K562 (cell line): ENCODE measurements around the gene TMPRSS7. TPM values are rescaled to one million over a fixed set of nuclear protein-coding genes. Genes with fewer than 3 reads are reported as not detected.

ENCODE experiments used
- ATAC-seq: fragments of 200-7000 bp; cut with Tn5 transposase; 3 replicates; pipeline ENCODE4 v1.9.1; 2020; ENCODE audit warnings: moderate library complexity
- BruUV-seq: library from RNA; stranded (reverse); fragments of 400-500 nt; replicated peaks from 2 replicates; lab custom pipeline; 2021; lab: Mats Ljungman, UMichigan
- CTCF ChIA-PET: fragments of 300-600 bp; formaldehyde crosslinking; extraction: SDS; loops from one replicate; lab custom pipeline; 2021; ENCODE audit warnings: low intra/inter-chr PET ratio; lab: Yijun Ruan, JAX
- POLR2A ChIA-PET: fragments of 300-600, 350-650 bp; sonication (Branson Sonifier 250); formaldehyde crosslinking; extraction: SDS; loops from one replicate; lab custom pipeline; 2021; ENCODE audit warnings: antibody characterized with exemption, inconsistent platforms; lab: Yijun Ruan, JAX
- DNase-seq, 4 experiments: peaks; one replicate each; pipeline versions ENCODE4 v3.0.0 to v3.0.0-alpha.2; 2011 to 2018; ENCODE audit warnings: low spot score in 3 of 4, mixed read lengths in 3 of 4; ENCODE audit errors: extremely low read depth in 1 of 4
- FAIRE-seq: peaks from 2 replicates; lab custom pipeline; 2011; peaks lifted over from hg19 to GRCh38; lab: Jason Lieb, UNC
- H2AFZ ChIP-seq: 2 replicates; pipeline ENCODE4 v1.6.0; 2011; ENCODE audit warnings: low read depth, low read length, control low read depth, inconsistent platforms
- H3K27ac ChIP-seq: fragments of 200-600 bp; 3 replicates; pipeline ENCODE4 v1.8.0; 2011; ENCODE audit warnings: low read depth, mild to moderate bottlenecking, control low read depth, inconsistent platforms, low read length, moderate library complexity, mixed read lengths; ENCODE audit errors: extremely low read depth
- H3K27me3 ChIP-seq, 2 experiments: fragments of 300-600 bp in 1 of 2; 2 replicates in 1 of 2; 3 replicates in 1 of 2; pipeline versions ENCODE4 v1.6.0 to v1.8.0; 2011; ENCODE audit warnings: inconsistent platforms in 2 of 2, low read length in 2 of 2, mild to moderate bottlenecking in 1 of 2, mixed read lengths in 1 of 2, moderate library complexity in 1 of 2; ENCODE audit not compliant: control insufficient read depth in 2 of 2, insufficient read depth in 2 of 2
- H3K36me3 ChIP-seq: fragments of 300-600 bp; 3 replicates; pipeline ENCODE4 v1.8.0; 2011; ENCODE audit warnings: mild to moderate bottlenecking, low read length, inconsistent platforms; ENCODE audit not compliant: control insufficient read depth, insufficient read depth
- H3K4me1 ChIP-seq, 2 experiments: fragments of 200-600 bp in 1 of 2; replicated peaks in 1 of 2; 2 replicates in 1 of 2; 3 replicates in 1 of 2; pipeline versions ENCODE4 v1.5.1 to v1.8.0; 2011; ENCODE audit warnings: inconsistent platforms in 2 of 2, low read length in 2 of 2, mild to moderate bottlenecking in 1 of 2, mixed read lengths in 1 of 2, moderate library complexity in 1 of 2; ENCODE audit not compliant: control insufficient read depth in 2 of 2, insufficient read depth in 2 of 2
- H3K4me2 ChIP-seq: 2 replicates; pipeline ENCODE4 v1.6.1; 2011; ENCODE audit warnings: low read length, control low read depth, inconsistent platforms, mixed read lengths; ENCODE audit not compliant: insufficient read depth
- H3K4me3 ChIP-seq: fragments of 200-600 bp; sonication (generic), shearing (Covaris generic); 2 replicates; pipeline ENCODE4 v1.5.1; 2016; ENCODE audit warnings: control low read depth, inconsistent platforms
- H3K79me2 ChIP-seq: fragments of 200-600 bp; 3 replicates; pipeline ENCODE4 v1.8.0; 2011; ENCODE audit warnings: low read length, inconsistent platforms; ENCODE audit not compliant: control insufficient read depth, insufficient read depth
- H3K9ac ChIP-seq, 2 experiments: 2 replicates each; pipeline versions ENCODE4 v1.6.0 to v1.6.1; 2011; ENCODE audit warnings: low read depth in 2 of 2, low read length in 2 of 2, control low read depth in 1 of 2, inconsistent platforms in 1 of 2, mild to moderate bottlenecking in 1 of 2, mixed read lengths in 1 of 2; ENCODE audit not compliant: insufficient read depth in 1 of 2
- H3K9me1 ChIP-seq: one replicate; pipeline ENCODE4 v1.6.0; 2011; ENCODE audit warnings: inconsistent platforms, mild to moderate bottlenecking, low read length, moderate library complexity; ENCODE audit not compliant: control insufficient read depth, insufficient read depth
- H3K9me3 ChIP-seq: replicated peaks from 2 replicates; pipeline ENCODE4 v1.5.1; 2011; ENCODE audit warnings: low read depth, low read length, inconsistent platforms; ENCODE audit not compliant: control insufficient read depth, insufficient read depth
- H4K20me1 ChIP-seq: replicated peaks from 2 replicates; pipeline ENCODE4 v1.6.1; 2011; ENCODE audit warnings: low read length, inconsistent platforms, mixed read lengths; ENCODE audit not compliant: control insufficient read depth, insufficient read depth
- C11orf30 ChIP-seq: fragments of 450-650 bp; IDR thresholded peaks from 2 replicates; pipeline ENCODE4 v1.6.1; 2016; ENCODE audit warnings: low read depth, mild to moderate bottlenecking
- FOSL1 ChIP-seq: fragments of 200-800 bp; sonication (Bioruptor generic); conservative IDR thresholded peaks from 2 replicates; pipeline ENCODE4 v1.6.1; 2016; ENCODE audit warnings: missing genetic modification characterization, missing compliant biosample characterization
- HMBOX1 ChIP-seq: sonication (generic); IDR thresholded peaks from 2 replicates; pipeline ENCODE4 v1.6.1; 2016
- JUND ChIP-seq, 2 experiments: IDR thresholded peaks; 2 replicates in 1 of 2; 3 replicates in 1 of 2; pipeline ENCODE4 v1.6.1; 2011; ENCODE audit warnings: borderline replicate concordance in 2 of 2, low read depth in 2 of 2, low read length in 2 of 2, improper control_type of control experiment in 1 of 2, missing biosample characterization in 1 of 2, missing genetic modification characterization in 1 of 2, missing genetic modification reagents in 1 of 2
- MNT ChIP-seq, 2 experiments: fragments of 450-650 bp; conservative IDR thresholded peaks; 2 replicates each; pipeline ENCODE4 v1.6.1; 2017; ENCODE audit warnings: mild to moderate bottlenecking in 2 of 2, moderate library complexity in 2 of 2
- MYBL2 ChIP-seq, 2 experiments: fragments of 450-650 bp in 1 of 2; sonication (generic) in 1 of 2; formaldehyde crosslinking in 1 of 2; IDR thresholded peaks; 2 replicates each; pipeline versions ENCODE4 v1.6.1 to v1.8.1; 2017 to 2022; ENCODE audit warnings: borderline replicate concordance in 1 of 2, inconsistent platforms in 1 of 2, low read depth in 1 of 2, mild to moderate bottlenecking in 1 of 2, missing genetic modification reagents in 1 of 2, moderate library complexity in 1 of 2
- POLR2G ChIP-seq: fragments of 200-400 bp; formaldehyde crosslinking; IDR thresholded peaks from 2 replicates; pipeline ENCODE4 v1.6.1; 2017; ENCODE audit warnings: low read depth, mild to moderate bottlenecking, antibody characterized with exemption, low read length, moderate library complexity
- POLR3G ChIP-seq: IDR thresholded peaks from 2 replicates; pipeline ENCODE4 v1.6.1; 2011; ENCODE audit not compliant: insufficient read length, insufficient replicate concordance; ENCODE audit errors: extremely low read depth
- SOX6 ChIP-seq: fragments of 450-650 bp; IDR thresholded peaks from 2 replicates; pipeline ENCODE4 v1.6.1; 2014; ENCODE audit warnings: mild to moderate bottlenecking
- ZNF316 ChIP-seq: fragments of 450-650 bp; IDR thresholded peaks from 2 replicates; pipeline ENCODE4 v1.6.1; 2016
- ZNF57 ChIP-seq: fragments of 450-650 bp; formaldehyde crosslinking; IDR thresholded peaks from 2 replicates; pipeline ENCODE4 v1.4.0; 2020; ENCODE audit warnings: mild to moderate bottlenecking, moderate library complexity
- WGBS: fragments of 100-300 bp; shearing (Covaris generic); methylation state at CpG from one replicate; pipeline ENCODE4 v1.1.6; 2016; ENCODE audit warnings: low coverage, mixed read lengths; ENCODE audit not compliant: insufficient coverage; ENCODE audit errors: missing lambda C conversion rate; 5-methylcytosine and 5-hydroxymethylcytosine counted together
- in situ Hi-C: fragments of 300-500 bp; cut with MboI; formaldehyde crosslinking; loops from 4 replicates; pipeline ENCODE4 v1.15.0; 2018; ENCODE audit warnings: inconsistent platforms, mixed read lengths
- intact Hi-C: fragments of 100-400 bp; cut with micrococcal nuclease; formaldehyde crosslinking; loops from 2 replicates; pipeline ENCODE4 v1.14.2; 2022
- polyA plus RNA-seq, 8 experiments: library from polyadenylated mRNA; depleted of rRNA in 4 of 8; stranded (reverse) in 5 of 8; unstranded in 3 of 8; fragments of >200 nt; fragmentation: Nextera tagmentation in 2 of 8; fragmentation: Illumina TruSeq in 1 of 8; extraction: Ambion mirVana in 2 of 8; extraction: Trizol in 1 of 8; gene quantifications; 2 replicates each; pipeline versions ENCODE4 v1.2.1 to v1.2.3, GENCODE V29; 2011 to 2014; ENCODE audit warnings: inconsistent platforms in 1 of 8, missing spikeins in 1 of 8
- total RNA-seq, 7 experiments: library from RNA; depleted of rRNA in 6 of 7; stranded (reverse); fragments of >200 nt in 6 of 7; fragmentation: Illumina TruSeq in 2 of 7; extraction: Trizol in 2 of 7; gene quantifications; 2 replicates each; pipeline versions ENCODE4 v1.2.1 to v1.2.3, GENCODE V29; 2011 to 2021; ENCODE audit warnings: low replicate concordance in 1 of 7
- TF ChIP-seq, protein P1 (sequence below): fragments of 450-650 bp; conservative IDR thresholded peaks from 2 replicates; pipeline ENCODE4 v1.6.1; 2016; ENCODE audit warnings: missing genetic modification characterization, low read depth, mild to moderate bottlenecking, control low read depth, missing compliant biosample characterization

The TMPRSS7 gene
- total and polyA plus RNA-seq, 9 of the 15 experiments (the other 6 are each of a cell fraction or from before 2014, with no cell fraction given): not detected

DNA sequence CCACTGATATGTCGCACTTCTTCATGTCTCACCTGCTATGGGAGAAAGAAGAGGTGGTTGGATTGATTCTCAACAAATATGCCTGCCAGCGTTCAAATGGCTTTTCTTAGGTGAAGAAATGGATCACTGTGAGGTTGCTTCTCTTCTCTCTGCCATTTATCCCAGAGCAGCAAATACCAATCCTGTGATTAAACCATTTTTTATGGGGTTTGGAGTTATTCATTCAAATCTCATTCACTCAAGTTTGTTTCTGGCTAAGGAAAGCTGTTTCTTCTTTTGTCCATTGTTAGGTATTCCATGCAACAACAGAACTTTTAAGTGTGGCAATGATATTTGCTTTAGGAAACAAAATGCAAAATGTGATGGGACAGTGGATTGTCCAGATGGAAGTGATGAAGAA, 39.5 kb downstream of the TMPRSS7 start (continued):
- TF ChIP-seq POLR2G (no peak), ZNF57 (CRISPR knock-in tag) (no peak)

DNA sequence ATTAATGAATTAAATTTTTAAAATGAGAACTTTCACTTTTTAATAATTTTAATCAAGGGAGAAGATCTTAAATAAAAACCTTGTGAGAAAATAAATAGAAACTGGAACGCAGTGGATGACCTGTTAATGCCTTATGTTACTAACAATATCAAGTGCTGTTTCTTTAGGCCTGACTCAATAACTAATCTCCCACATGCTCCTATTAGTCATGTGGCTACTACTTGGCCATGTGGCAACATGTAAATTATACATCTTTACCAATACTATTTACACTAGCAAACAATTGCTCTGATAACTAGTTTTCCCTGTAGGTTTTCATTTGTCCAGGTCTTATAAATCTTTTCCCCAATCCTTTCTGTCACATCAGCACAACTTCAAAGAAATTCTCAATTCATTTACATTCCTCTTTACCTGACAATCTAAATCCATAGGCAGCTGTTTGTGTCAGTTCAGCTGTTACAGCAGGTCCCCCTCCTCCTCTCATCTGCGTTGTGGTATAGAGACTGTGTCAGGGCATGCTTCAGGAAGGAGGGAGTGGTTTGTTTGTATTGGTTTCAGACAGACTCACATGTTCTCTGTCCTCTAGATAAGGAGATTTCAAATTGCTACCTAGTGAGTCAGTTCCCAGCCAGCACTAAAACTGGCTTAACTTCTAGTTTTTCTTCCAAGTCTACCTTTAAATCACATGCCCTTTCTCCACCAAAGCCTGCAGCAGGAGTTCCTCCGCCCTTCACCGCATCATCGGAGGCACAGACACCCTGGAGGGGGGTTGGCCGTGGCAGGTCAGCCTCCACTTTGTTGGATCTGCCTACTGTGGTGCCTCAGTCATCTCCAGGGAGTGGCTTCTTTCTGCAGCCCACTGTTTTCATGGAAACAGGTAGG, 40.3 kb downstream of the TMPRSS7 start:
- H3K27me3 ChIP-seq: no peaks in the 10 kb centered on the region; a peak in 2 of 5 replicates
- H3K4me1 ChIP-seq: no peaks in the 10 kb centered on the region; a peak in 1 of 5 replicates
- no peaks in the 10 kb centered on the region for H3K9me3 ChIP-seq
- H3K4me3 ChIP-seq: no peak overlapping the region
- DNase-seq: peak in 1 of 4 experiments; percentile 17
- no peaks in the 10 kb centered on the region for H4K20me1 ChIP-seq
- no peak overlapping the region for H3K27ac ChIP-seq
- H3K4me2 ChIP-seq: peak overlapping the region; percentile 23; the same call in 1 of the 2 replicates
- in situ Hi-C loops (no loop called here), intact Hi-C loops (no loop called here)
- H3K9me1 ChIP-seq: no peaks in the 10 kb centered on the region
- FAIRE-seq: no peak
- POLR2A ChIA-PET: no interaction called here
- no peak overlapping the region for H2AFZ ChIP-seq
- peak; percentile 81 for ATAC-seq
- BruUV-seq: no TSS peak
- no peaks in the 10 kb centered on the region for H3K79me2 ChIP-seq
- CTCF ChIA-PET: no interaction called here
- no peaks in the 10 kb centered on the region for H3K36me3 ChIP-seq
- no peak overlapping the region for H3K9ac ChIP-seq
- WGBS: 0% methylated on average over 6 of the region's 6 CpGs
- TF ChIP-seq JUND (IDR thresholded peaks at IDR 0.05; ENCODE audit: borderline replicate concordance, low read depth, low read length): peak; percentile 54; the same call in 1 of the 2 replicates
- peak; percentile 39; the same call in 1 of the 3 replicates for TF ChIP-seq JUND (tag; IDR thresholded peaks at IDR 0.05; ENCODE audit: borderline replicate concordance, low read depth, low read length)
- TF ChIP-seq, protein P1, sequence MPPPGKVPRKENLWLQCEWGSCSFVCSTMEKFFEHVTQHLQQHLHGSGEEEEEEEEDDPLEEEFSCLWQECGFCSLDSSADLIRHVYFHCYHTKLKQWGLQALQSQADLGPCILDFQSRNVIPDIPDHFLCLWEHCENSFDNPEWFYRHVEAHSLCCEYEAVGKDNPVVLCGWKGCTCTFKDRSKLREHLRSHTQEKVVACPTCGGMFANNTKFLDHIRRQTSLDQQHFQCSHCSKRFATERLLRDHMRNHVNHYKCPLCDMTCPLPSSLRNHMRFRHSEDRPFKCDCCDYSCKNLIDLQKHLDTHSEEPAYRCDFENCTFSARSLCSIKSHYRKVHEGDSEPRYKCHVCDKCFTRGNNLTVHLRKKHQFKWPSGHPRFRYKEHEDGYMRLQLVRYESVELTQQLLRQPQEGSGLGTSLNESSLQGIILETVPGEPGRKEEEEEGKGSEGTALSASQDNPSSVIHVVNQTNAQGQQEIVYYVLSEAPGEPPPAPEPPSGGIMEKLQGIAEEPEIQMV: no peak
- peak; percentile 28 to 47; a peak in 1 of 4 replicates for TF ChIP-seq MNT (conservative IDR thresholded peaks at IDR 0.05)
- TF ChIP-seq HMBOX1: 0 out of 2 replicates have a peak, but pooled peaks have one; percentile 21
- TF ChIP-seq C11orf30: peak; percentile 47
- TF ChIP-seq POLR3G: no peak
- peak; percentile 64 for TF ChIP-seq ZNF316
- TF ChIP-seq FOSL1 (tag): peak; percentile 77
- no peak for TF ChIP-seq MYBL2 (IDR thresholded peaks at IDR 0.05; ENCODE audit: low read depth)
- TF ChIP-seq MYBL2 (CRISPR knock-in tag; IDR thresholded peaks at IDR 0.05; ENCODE audit: borderline replicate concordance): no peak
- TF ChIP-seq SOX6: peak; percentile 30; the same call in 1 of the 2 replicates
